HEK293 (cell line): ENCODE data around the gene B4GALT1.

Experiments
- CTCF ChIA-PET: fragments of 350-600 bp; formaldehyde crosslinking; extraction: SDS; loops from one replicate; lab custom pipeline; 2021; ENCODE audit warnings: antibody characterized with exemption; lab: Yijun Ruan, JAX
- POLR2A ChIA-PET: fragments of 300-600 bp; formaldehyde crosslinking; extraction: SDS; loops from one replicate; lab custom pipeline; 2020; ENCODE audit warnings: antibody characterized with exemption, inconsistent platforms; lab: Yijun Ruan, JAX
- H3K27ac ChIP-seq: fragments of 200-500 bp; sonication (Bioruptor generic); 2 replicates; pipeline ENCODE4 v1.5.1; 2014; ENCODE audit warnings: low read depth, low read length, control low read depth, inconsistent platforms; ENCODE audit errors: extremely low read depth
- H3K36me3 ChIP-seq, 2 experiments: fragments of 200-500 bp in 1 of 2; sonication (Bioruptor generic) in 1 of 2; 1 replicate in 1 of 2; 2 replicates in 1 of 2; pipeline ENCODE4 v1.5.1; 2014 to 2017; ENCODE audit warnings: inconsistent platforms in 2 of 2, low read length in 2 of 2; ENCODE audit not compliant: control insufficient read depth in 2 of 2, insufficient read depth in 1 of 2
- H3K4me1 ChIP-seq: fragments of 200-500 bp; sonication (Bioruptor generic); 2 replicates; pipeline ENCODE4 v1.5.1; 2014; ENCODE audit warnings: mild to moderate bottlenecking, low read length, inconsistent platforms; ENCODE audit not compliant: control insufficient read depth, insufficient read depth
- H3K4me3 ChIP-seq: 2 replicates; pipeline ENCODE4 v1.5.1; 2011; ENCODE audit warnings: low read depth, mild to moderate bottlenecking, control low read depth, low read length, moderate library complexity
- H3K9me3 ChIP-seq: fragments of 200-500 bp; sonication (Bioruptor generic); 2 replicates; pipeline ENCODE4 v1.5.1; 2014; ENCODE audit warnings: low read depth, low read length, inconsistent platforms; ENCODE audit not compliant: control insufficient read depth, insufficient read depth
- GLIS1 ChIP-seq: fragments of 450-650 bp; formaldehyde crosslinking; IDR thresholded peaks from 2 replicates; pipeline ENCODE4 v1.5.1; 2016; ENCODE audit warnings: missing biosample characterization, missing genetic modification characterization
- ZNF121 ChIP-seq: fragments of 450-650 bp; formaldehyde crosslinking; IDR thresholded peaks from 2 replicates; pipeline ENCODE4 v1.5.1; 2016; ENCODE audit warnings: missing biosample characterization, missing genetic modification characterization
- ZNF335 ChIP-seq: fragments of 450-650 bp; formaldehyde crosslinking; conservative IDR thresholded peaks from 2 replicates; pipeline ENCODE4 v1.5.1; 2016; ENCODE audit warnings: missing biosample characterization, missing genetic modification characterization
- ZNF521 ChIP-seq: fragments of 450-650 bp; formaldehyde crosslinking; IDR thresholded peaks from 2 replicates; pipeline ENCODE4 v1.5.1; 2017; ENCODE audit warnings: missing biosample characterization, mild to moderate bottlenecking, missing genetic modification characterization
- ZNF555 ChIP-seq: fragments of 450-650 bp; formaldehyde crosslinking; conservative IDR thresholded peaks from 2 replicates; pipeline ENCODE4 v1.5.1; 2017; ENCODE audit warnings: missing biosample characterization, mild to moderate bottlenecking, missing genetic modification characterization, inconsistent platforms
- ZNF558 ChIP-seq: fragments of 450-650 bp; formaldehyde crosslinking; IDR thresholded peaks from 2 replicates; pipeline ENCODE4 v1.5.1; 2016; ENCODE audit warnings: missing biosample characterization, missing genetic modification characterization
- ZNF658 ChIP-seq: fragments of 450-650 bp; formaldehyde crosslinking; IDR thresholded peaks from 2 replicates; pipeline ENCODE4; 2016; ENCODE audit warnings: missing biosample characterization, missing genetic modification characterization
- TF ChIP-seq, protein P1 (sequence below): fragments of 450-650 bp; formaldehyde crosslinking; IDR thresholded peaks from 2 replicates; pipeline ENCODE4 v1.5.1; 2016; ENCODE audit warnings: missing biosample characterization, missing genetic modification characterization, low read depth
- TF ChIP-seq, protein P2 (sequence below): fragments of 450-650 bp; formaldehyde crosslinking; IDR thresholded peaks from 2 replicates; pipeline ENCODE4 v1.5.1; 2017; ENCODE audit warnings: missing biosample characterization, missing genetic modification characterization
- TF ChIP-seq, protein P3 (sequence below): fragments of 450-650 bp; formaldehyde crosslinking; IDR thresholded peaks from 2 replicates; pipeline ENCODE4 v1.5.1; 2017; ENCODE audit warnings: missing biosample characterization, missing genetic modification characterization
- TF ChIP-seq, protein P4 (sequence below): fragments of 450-650 bp; formaldehyde crosslinking; IDR thresholded peaks from 2 replicates; pipeline ENCODE4 v1.5.1; 2016; ENCODE audit warnings: missing biosample characterization, missing genetic modification characterization, borderline replicate concordance
- TF ChIP-seq, protein P5 (sequence below): fragments of 450-650 bp; formaldehyde crosslinking; IDR thresholded peaks from 2 replicates; pipeline ENCODE4 v1.5.1; 2016; ENCODE audit warnings: missing biosample characterization, missing genetic modification characterization
- TF ChIP-seq, protein P6 (sequence below): fragments of 450-650 bp; formaldehyde crosslinking; IDR thresholded peaks from 2 replicates; pipeline ENCODE4 v1.5.0; 2017; ENCODE audit warnings: missing biosample characterization, missing genetic modification characterization, borderline replicate concordance

Gene B4GALT1

DNA sequence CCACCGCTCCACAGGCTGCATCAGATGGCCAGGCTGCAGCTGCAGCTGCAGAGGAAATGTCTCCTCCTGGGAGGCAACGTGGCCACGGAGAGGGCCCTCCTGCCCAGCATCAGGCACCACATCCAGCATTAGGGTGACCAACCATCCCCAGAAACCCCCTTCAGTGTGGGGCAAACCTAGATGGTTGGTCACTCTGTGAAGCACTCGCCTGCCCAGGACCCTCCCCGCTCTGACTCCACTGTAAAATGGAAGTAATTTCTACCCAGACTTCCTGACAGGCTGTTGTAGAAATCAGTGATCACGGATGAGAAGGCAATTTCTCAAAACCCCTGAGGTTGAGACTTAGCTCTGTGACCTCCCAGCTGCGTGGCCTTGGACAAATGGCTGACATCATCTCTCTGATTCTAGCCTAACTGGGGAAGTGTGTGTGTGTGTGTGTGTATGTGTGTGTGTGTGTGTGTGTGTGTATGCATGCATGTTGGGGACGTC is 31.6 kb downstream of the B4GALT1 start:
- Histone ChIP-seq H3K4me3 (no peak overlapping the region), H3K4me1 (peaks cover 11% of the 10 kb centered on the region), H3K9me3 (no peaks in the 10 kb centered on the region), H3K36me3 (peaks cover 0 to 39% of the 10 kb centered on the region in 2 experiments; a peak in 1 of 3 replicates), H3K27ac (no peak overlapping the region)
- ChIA-PET POLR2A (no interaction called here), CTCF (interaction anchor here (0.6 to 1.4 kb wide), 3 partner anchors 16 to 111 kb away, joined by 3 read pairs; no protein-coding TSS in a partner anchor)
- TF ChIP-seq, protein P1, sequence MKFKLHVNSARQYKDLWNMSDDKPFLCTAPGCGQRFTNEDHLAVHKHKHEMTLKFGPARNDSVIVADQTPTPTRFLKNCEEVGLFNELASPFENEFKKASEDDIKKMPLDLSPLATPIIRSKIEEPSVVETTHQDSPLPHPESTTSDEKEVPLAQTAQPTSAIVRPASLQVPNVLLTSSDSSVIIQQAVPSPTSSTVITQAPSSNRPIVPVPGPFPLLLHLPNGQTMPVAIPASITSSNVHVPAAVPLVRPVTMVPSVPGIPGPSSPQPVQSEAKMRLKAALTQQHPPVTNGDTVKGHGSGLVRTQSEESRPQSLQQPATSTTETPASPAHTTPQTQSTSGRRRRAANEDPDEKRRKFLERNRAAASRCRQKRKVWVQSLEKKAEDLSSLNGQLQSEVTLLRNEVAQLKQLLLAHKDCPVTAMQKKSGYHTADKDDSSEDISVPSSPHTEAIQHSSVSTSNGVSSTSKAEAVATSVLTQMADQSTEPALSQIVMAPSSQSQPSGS (tag by site-specific recombination): peak; percentile 45
- TF ChIP-seq, protein P2, sequence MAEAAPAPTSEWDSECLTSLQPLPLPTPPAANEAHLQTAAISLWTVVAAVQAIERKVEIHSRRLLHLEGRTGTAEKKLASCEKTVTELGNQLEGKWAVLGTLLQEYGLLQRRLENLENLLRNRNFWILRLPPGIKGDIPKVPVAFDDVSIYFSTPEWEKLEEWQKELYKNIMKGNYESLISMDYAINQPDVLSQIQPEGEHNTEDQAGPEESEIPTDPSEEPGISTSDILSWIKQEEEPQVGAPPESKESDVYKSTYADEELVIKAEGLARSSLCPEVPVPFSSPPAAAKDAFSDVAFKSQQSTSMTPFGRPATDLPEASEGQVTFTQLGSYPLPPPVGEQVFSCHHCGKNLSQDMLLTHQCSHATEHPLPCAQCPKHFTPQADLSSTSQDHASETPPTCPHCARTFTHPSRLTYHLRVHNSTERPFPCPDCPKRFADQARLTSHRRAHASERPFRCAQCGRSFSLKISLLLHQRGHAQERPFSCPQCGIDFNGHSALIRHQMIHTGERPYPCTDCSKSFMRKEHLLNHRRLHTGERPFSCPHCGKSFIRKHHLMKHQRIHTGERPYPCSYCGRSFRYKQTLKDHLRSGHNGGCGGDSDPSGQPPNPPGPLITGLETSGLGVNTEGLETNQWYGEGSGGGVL (tag by site-specific recombination): peak; percentile 14; the same call in 1 of the 2 replicates
- no peak for TF ChIP-seq ZNF521 (tag by site-specific recombination)
- TF ChIP-seq, protein P3, sequence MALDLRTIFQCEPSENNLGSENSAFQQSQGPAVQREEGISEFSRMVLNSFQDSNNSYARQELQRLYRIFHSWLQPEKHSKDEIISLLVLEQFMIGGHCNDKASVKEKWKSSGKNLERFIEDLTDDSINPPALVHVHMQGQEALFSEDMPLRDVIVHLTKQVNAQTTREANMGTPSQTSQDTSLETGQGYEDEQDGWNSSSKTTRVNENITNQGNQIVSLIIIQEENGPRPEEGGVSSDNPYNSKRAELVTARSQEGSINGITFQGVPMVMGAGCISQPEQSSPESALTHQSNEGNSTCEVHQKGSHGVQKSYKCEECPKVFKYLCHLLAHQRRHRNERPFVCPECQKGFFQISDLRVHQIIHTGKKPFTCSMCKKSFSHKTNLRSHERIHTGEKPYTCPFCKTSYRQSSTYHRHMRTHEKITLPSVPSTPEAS (tag by site-specific recombination): peak; percentile 86
- TF ChIP-seq, all 188 proteins: peak for 3

DNA sequence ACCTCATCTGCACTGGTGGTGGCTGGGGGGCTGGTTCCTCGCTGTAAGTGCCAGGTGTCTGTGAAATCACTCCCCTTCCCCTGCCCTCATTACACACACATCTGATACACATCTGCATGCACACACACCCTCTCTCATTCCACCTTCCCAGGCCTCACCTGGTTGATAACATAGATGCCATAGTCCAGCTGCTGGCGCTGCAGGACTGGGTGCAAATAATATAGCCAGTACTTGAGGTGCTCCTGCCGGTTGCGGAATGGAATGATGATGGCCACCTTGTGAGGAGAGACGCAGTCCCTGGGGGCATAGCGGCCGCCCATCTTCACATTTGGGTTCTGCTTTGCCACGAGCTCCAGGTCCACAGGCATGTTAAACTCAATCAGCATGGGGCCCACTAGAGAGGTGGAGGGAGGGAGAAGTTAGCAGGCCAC is 32.1 kb downstream of the B4GALT1 start:
- ChIA-PET POLR2A (no interaction called here), CTCF (interaction anchor here (0.6 to 1.4 kb wide), 3 partner anchors 16 to 111 kb away, joined by 3 read pairs; no protein-coding TSS in a partner anchor)
- Histone ChIP-seq H3K9me3 (no peaks in the 10 kb centered on the region), H3K27ac (no peak overlapping the region), H3K36me3 (peaks cover 0 to 42% of the 10 kb centered on the region in 2 experiments; a peak in 1 of 3 replicates), H3K4me3 (no peak overlapping the region), H3K4me1 (peaks cover 9% of the 10 kb centered on the region)
- no peak for TF ChIP-seq ZNF521 (tag by site-specific recombination)
- TF ChIP-seq ZNF555 (tag by site-specific recombination): no peak
- no peak for TF ChIP-seq ZNF335
- TF ChIP-seq, protein P4, sequence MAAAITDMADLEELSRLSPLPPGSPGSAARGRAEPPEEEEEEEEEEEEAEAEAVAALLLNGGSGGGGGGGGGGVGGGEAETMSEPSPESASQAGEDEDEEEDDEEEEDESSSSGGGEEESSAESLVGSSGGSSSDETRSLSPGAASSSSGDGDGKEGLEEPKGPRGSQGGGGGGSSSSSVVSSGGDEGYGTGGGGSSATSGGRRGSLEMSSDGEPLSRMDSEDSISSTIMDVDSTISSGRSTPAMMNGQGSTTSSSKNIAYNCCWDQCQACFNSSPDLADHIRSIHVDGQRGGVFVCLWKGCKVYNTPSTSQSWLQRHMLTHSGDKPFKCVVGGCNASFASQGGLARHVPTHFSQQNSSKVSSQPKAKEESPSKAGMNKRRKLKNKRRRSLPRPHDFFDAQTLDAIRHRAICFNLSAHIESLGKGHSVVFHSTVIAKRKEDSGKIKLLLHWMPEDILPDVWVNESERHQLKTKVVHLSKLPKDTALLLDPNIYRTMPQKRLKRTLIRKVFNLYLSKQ: no peak
- TF ChIP-seq GLIS1 (tag by site-specific recombination): no peak
- TF ChIP-seq, protein P5, sequence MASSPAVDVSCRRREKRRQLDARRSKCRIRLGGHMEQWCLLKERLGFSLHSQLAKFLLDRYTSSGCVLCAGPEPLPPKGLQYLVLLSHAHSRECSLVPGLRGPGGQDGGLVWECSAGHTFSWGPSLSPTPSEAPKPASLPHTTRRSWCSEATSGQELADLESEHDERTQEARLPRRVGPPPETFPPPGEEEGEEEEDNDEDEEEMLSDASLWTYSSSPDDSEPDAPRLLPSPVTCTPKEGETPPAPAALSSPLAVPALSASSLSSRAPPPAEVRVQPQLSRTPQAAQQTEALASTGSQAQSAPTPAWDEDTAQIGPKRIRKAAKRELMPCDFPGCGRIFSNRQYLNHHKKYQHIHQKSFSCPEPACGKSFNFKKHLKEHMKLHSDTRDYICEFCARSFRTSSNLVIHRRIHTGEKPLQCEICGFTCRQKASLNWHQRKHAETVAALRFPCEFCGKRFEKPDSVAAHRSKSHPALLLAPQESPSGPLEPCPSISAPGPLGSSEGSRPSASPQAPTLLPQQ (tag by site-specific recombination): no peak
- no peak for TF ChIP-seq ZNF121 (tag by site-specific recombination)
- TF ChIP-seq, protein P6, sequence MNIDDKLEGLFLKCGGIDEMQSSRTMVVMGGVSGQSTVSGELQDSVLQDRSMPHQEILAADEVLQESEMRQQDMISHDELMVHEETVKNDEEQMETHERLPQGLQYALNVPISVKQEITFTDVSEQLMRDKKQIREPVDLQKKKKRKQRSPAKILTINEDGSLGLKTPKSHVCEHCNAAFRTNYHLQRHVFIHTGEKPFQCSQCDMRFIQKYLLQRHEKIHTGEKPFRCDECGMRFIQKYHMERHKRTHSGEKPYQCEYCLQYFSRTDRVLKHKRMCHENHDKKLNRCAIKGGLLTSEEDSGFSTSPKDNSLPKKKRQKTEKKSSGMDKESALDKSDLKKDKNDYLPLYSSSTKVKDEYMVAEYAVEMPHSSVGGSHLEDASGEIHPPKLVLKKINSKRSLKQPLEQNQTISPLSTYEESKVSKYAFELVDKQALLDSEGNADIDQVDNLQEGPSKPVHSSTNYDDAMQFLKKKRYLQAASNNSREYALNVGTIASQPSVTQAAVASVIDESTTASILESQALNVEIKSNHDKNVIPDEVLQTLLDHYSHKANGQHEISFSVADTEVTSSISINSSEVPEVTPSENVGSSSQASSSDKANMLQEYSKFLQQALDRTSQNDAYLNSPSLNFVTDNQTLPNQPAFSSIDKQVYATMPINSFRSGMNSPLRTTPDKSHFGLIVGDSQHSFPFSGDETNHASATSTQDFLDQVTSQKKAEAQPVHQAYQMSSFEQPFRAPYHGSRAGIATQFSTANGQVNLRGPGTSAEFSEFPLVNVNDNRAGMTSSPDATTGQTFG (tag by site-specific recombination): no peak
- no peak for TF ChIP-seq ZNF558 (tag by site-specific recombination)
- no peak for TF ChIP-seq ZNF658
